DOHH2 (cell line): ENCODE results near the gene TSPAN5.
"Not testable (repeated sequence)": the region's sequence is repeated elsewhere in the genome, so short reads cannot be mapped to it uniquely, and the experiment has no call there.

ENCODE experiments used
- CTCF ChIP-seq: fragments of 200-600 bp; sonication (generic); IDR thresholded peaks from one replicate; pipeline ENCODE4 v1.5.1; 2014; ENCODE audit warnings: antibody characterized with exemption, mild to moderate bottlenecking, low read depth, low read length; ENCODE audit not compliant: poor library complexity, severe bottlenecking
- EZH2phosphoT487 ChIP-seq: fragments of 200-600 bp; sonication (generic); IDR thresholded peaks from 2 replicates; pipeline ENCODE4 v1.6.1; 2017; ENCODE audit warnings: borderline replicate concordance, mild to moderate bottlenecking, antibody characterized with exemption, low read length, moderate library complexity, mixed read lengths

GRCh38 chr4:98479590-98479989 lies 178.8 kb downstream of the TSPAN5 start:
- TF ChIP-seq CTCF, EZH2phosphoT487: not testable (repeated sequence)
